ENCODE results near the gene STARD10.

STARD10 gene

DNA sequence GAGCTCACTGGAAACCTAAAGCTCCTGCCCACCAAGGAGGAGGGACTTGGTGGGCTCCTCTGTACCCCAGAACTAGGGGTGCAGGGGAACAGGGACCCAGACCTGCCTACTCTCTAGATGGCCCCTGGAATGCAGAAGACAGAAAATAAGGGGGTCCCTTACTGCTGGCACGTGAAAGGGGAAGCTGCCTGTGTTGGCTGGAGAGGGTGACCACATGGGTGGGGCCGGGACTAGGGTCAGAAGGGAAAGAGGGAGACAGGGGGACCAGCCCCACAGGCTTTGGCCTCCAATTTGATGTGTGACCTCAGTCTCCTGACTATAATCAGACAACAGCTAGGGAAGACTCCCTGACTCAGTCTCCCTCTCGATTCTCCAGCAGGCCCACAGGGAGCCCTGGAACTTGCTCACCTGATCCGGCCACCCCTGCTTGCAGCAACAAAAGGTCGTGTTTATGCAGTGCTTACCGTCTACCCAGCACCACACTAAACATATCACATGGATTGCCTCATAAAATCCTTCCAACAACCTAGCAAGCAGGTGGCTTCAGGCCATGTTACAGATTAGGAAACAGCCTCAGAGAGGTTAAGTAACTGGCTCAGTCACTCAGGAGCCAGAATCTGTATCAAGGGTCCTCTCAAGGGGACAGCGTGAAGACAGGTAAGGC is 51.9 kb downstream of the STARD10 start:
- DNase-seq, result no peak

DNA sequence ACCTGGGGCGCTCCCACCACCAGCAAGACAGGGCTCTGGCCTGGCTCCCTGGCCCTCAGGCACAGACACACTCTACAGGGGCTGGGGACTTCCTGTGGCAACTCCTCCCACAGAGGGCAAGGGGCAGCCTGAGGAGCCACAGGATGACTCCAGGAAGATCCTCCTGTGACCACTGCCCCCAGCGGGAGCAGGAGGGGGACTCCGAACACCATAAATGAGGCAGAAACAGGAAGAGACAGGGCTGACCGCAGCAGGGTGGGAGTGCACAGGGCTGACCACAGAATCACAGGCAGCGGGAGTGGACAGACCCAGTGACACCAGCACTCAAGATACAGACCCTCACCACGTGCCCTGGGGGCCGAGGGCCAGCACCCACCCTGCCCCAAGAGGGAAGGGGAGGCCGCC is 52.4 kb downstream of the STARD10 start:
- DNase-seq, result peak in 1 of 2 donors; percentile 44

DNA sequence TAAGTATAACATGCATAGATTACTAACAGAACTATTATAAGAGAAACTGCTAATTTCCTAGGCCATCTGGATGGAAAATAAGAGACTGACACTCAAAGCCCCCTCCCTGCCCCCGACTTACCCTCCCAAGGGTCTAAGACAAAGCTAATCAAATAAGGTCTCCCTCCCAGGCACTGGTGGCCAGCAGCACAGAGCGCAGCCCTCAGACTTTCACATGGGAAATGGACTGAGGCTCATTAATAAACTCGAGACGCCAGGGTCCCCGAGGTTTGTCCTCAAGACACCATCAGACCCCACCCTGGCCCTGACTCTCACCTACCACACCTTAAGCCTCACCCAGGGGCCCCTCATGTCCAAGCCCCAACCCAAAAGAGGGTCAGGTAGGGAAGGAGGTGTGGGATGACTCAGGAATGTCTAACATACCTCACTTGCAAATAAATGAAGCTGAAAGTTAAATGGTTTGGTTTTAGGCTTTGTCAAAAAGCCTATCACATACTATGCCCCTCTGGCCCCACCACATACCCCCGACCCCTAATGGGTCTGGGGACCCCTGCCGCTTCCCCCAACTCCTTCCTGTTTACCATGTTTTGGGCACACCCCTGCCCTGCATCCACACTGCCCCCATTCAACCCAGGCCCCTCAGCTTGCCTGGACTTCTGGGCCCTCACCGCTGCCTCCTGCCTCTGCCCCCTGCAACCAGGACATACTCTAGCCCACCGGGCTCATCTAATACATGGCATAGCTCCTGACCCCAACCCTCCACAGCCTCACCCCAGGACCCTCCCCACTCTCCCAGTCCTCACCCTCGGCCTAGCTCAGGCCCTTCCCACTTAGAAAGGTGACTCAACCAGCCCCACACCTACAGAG is 53.1 kb downstream of the STARD10 start:
- no peak for DNase-seq

DNA sequence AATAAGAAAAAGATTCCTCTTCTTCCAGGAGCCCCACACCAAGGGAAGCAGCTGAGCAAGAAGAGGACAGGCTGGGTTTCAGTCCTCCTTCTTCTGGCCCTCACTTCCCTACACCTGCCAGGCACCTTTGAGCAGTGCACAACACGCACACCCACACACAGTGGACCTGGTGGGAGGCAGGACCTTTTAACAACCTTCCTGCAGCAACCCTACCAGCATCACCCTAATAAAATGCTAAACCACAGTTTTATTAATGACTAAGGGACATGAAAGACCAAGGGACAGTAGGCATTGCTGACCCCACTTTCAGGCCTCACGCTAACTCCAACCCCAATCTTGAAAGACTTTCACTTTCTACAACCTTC is 53.8 kb downstream of the STARD10 start:
- no peak for DNase-seq

DNA sequence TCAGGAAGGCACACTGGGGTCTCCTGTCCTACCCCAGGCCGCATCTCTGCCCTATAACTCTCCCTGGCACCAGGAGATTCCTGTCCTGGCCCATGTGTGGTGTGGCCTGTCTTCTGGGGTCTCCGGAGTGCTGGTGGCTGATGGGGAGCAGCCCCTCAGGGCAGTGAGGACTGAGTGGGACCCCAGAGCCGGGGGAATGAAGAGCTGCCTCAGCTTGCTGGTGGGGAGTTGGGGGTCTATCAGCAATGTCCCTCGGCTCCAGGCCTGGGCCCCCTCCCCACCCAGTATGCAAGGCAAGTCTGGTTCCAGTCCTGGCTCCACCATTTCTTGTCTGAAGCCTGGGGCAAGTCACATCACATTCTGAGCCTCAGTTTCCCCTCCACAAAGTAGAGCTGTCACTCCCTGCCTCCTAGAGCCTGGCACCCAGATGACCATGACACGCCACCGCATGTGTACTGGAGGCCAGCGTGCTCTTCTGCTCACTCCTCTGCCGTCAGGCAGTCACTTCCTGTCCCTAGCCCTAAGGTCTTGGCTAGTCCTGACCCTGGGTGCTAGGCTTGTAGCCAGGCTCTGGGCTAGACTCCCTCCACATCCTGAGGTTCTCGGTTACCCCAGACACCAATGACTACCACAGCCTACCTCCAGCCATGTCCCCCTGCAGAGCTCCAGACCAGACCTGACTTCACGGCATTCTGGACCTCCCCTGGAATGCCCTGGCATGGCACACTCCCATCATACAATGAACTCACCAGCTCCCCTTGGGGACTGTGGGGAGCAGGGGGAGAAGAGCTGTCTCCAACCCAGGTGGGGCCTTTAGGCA is 54.4 kb downstream of the STARD10 start:
- DNase-seq, result no peak

DNA sequence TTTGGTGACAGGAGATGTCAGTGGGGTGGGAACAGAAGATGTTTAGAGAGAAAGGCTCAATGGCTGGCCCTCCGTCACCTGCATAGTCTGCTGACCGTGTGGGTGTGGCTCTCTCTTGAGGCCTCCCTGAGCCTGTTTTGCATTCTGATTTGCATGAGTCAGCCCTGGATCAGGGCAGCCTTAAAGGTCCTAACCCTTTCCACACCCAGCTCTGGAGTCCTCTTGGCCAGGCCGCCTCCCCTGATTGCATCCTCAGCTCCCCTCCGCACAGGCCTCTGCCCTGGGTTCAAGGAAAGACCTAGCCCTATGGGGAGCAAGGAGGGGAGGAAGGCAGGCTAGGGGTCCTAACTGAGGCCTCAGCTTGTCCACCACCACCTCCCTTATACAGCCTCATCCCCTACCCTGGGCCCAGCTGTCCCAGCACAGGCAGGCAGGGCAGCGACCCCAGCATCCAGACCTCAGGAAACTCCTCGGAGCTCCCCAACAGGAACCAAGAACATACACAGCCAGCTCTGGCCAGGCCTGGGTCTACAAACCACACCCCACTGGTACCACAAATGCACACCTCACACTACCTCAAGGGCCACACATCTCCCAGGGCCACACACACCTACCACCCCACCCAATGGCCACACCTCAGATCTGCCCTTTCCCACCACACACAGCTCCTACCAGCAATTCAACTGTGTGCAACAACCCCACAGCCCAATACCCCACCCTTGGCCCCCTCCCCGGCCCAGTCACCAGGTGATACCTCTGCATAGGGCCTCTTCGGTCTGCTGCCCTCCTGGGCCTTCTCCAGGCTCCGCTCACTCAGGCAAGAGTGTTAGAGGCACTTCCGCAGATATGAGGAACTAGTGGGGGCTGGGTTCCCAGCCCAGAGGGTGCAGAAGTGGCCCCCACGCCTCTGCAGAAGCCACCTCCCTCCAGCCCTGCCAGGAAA is 55.4 kb downstream of the STARD10 start:
- peak in 1 of 2 donors; percentile 66 for DNase-seq

DNA sequence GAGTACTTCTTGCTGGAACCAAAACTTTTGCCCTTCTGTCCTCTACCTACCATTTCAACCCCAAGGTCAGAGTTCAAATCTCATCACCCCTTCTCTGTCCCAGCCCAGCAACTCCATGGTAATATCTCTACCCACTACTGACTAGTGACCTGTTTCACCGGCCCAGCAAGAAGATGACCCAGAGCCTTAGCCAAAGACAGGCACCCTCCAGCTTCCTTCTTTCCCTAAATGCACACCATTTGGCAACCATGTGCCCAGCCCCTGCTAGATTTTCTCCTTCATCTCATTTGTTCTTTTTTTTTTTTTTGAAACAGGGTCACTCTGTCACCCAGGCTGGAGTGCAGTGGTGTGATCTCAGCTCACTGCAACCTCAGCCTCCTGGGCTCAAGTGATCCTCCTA is 56.5 kb downstream of the STARD10 start:
- DNase-seq, result no peak

DNA sequence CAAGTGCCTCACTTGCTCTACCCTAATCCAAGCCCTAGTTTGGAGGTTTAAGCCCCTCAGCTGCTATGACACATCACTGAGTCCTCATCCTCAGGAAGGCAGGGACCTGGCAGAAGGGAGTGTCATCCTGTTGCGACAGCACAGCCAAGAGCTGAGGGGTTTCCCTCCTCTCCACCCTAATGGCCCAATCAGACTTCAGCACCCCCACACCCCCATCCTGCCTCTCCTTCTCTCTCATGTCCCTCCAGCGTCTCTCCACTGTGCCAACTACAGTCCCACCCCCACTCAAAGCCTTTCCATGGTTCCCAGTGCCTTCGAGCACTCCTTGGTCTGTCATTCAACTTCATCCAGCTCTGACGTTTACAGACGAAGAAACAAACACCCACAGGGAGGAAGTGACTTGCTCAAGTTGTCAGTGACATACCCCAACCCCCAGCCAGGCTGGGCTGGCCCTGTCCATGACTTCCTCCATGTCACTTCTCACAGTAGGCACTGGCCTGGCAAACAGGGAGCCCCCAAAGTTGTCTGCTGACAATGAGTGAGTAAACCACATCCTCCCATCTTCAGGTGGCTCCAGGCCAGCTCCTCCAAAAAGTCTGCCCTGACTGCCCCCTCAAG is 57.3 kb downstream of the STARD10 start:
- peak; percentile 78 to 82 for DNase-seq

DNA sequence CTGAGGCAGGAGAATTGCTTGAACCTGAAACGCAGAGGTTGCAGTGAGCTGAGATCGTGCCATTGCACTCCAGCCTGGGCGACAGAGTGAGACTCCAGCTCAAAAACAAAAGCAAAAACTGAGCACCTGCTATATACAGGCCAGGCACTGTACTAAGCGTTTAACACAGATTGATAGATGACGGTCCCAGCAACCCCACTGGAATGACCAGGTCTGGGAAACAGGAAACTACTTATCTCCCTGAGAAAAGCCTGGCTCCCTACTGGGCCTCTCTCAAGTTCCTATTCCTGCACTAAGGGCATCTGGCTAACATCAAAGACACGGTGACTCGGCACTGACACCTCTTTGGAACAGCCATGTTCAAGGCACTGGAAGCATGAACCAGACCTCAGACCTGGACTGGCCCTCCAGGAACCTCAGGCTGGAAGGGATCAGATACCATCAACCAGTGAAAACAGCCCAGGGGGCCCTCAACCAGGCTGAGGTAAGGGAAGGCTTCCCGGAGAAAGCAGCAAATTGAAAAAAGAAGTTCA is 58.3 kb downstream of the STARD10 start:
- DNase-seq, result no peak

DNA sequence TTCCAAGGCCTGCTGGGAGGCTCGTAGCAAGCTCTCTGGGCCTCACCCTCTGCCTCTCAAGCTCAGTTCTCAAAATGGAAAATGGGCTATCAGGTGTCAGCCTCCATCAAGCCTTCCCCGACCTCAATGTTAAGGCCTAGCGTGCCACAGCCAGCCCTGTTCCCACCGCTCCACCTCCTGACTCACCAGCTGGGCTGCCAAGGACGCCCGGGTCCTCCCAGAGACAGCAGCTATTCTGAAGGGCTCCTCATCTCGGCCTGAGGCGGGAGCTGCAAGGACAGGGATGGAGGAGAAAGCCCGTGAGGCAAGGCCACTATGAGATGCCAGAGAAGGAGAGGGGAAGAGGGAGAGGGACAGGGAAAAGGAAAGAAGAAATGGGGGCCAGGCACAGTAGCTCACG is 61.5 kb downstream of the STARD10 start:
- DNase-seq, result no peak

DNA sequence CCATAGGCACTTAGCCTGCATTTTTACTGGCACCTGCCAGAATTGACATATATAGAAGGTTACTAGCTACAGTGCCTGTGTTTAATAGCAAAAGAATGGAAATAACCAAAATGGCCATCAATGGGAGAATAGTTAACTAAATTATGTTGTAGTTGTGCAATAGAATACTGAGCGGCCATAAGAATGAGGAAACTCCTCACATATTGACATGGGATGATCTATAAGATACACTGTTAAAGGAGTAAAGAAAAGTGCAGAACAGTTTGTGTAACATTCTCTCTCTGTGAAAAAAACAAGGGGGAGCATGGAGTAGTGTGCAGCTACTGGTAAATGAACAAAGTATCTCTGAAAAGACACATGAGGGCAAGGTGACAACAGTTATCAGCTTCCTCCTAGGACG is 63.1 kb downstream of the STARD10 start:
- DNase-seq, result no peak

DNA sequence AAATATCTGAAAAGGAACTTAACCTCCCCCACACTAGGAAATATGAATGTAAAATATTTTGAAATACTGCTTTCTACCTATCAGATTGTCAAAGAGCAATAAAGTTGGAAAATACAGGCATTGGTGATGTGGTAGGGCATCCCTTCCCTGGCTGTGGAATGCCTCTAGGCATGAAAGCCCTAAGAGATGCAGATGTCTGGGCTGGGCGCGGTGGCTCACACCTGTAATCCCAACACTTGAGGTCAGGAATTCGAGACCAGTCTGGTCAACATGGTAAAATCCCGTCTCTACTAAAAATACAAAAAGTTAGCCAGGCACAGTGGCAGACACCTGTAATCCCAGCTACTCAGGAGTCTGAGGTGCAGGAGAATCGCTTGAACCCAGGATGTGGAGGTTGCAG is 63.6 kb downstream of the STARD10 start:
- no peak for DNase-seq

DNA sequence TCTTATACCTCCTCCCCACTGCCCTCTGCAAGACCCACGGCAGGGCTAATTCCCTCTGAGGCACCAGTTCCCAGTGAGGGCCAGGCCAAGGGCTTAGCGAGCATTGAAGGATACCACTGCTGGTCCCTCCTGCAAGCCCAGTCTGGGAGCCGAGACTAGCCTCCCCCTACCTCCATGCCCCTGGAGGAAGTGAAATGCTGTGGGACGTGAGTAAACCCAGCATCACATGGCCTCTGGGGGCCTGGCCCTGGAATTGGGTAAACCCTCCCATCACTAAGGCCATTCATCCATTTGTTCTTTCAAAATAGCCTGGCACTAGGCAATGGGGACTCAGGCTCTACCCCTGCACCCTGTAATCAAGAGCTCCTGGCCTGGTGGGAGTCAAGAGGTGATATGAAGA is 66.3 kb downstream of the STARD10 start:
- DNase-seq, result no peak

DNA sequence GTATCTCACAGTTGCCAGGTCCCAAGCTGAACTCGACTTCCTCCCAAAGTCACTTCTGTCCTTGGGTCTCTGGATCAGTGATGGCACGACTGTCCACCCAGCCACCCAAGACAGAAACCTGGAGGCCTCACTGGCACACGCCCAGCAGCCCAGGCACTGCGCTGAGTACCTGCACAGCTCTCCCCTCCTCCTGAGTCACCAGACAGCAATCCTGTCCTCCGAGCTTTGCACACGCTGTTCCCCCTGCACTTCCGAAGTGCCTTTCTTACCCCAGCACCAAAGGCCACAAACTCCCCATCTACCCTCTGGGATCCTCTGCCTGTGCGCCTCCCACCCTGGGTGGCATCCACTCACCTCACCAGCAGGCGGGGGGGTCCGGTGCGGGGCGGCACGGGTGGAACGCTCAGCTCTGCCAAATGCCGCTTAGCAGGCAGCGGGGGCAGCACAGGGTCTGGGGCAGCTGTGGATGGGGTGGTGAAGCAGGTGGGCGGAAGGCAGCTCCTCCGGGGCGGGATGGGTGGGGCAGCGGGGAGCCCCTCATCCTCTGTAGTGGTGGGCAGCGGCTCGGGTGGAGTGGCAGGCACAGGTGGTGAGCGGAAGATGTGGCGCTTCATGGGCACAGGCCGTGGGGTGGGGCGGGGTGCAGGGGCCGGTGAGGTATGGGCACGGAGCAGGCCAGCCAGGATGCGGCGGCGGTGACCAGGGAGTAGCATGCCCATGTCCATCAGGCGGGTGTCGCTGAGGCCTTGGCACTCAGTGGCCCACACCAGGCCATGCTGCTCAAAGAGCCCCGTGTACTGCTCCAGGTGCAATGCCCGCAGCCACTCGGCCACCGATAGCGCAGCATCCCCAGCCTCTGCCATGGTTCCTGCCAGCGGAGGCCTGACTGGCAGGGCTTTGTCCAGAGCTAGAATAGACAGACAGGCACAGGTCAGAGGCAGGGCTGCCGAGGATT is 67.3 kb downstream of the STARD10 start:
- no peak for DNase-seq

DNA sequence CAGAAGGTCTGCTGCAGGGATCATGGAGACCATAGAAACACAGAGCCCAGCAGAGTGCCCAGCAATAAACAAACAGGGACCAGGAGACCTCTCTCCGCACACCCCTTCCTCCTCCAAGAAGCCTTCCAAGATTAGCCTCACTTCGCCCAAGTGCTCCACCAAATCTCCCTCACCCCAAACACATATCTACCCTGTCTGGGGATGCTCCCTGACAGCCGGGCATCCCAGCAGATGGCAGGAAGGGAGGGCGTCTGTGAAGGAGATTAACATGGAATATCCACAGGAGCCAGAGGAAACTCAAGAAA is 68.2 kb downstream of the STARD10 start:
- no peak for DNase-seq

DNA sequence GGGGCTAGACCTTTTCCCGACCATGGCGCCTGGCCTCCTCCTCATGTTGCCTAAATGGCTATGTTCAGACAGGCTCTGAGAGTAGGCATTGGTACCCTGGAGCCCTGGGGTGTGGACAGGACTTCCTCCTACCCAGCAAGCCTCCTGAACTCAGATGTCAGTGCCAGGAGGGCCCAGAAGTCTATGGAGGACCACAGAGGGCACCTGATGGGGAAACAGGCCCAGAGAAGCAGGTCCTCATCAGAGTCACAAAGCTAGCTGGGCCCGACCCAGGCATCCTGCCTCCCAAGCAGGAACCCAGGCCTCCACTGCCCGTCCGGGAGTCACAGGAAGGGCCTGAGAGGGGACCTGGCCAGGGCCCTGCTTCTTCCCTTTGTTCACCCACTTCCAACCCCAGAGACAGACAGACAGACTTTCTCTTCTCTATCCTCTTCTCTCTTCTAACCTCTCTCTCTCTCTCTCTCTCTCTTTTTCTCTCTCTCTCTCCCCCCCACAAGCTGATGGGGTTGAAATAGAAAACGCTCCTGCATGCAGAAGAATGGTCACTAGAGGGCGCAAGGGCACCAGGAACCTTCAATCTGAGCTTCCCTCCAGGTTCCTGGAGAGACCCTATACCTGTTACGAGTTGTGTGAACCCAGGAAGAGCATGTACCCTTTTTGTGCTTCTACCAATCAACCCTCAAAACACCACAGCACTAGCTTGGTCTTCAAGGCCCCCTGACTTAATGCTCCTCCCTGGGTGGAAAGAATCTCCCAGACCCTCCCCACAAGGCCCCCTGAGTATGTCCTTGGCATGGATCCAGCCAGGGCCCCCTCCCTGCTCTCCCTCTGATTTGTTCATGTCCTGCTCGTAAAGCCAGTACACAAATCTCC is 68.8 kb downstream of the STARD10 start:
- peak; percentile 86 to 91 for DNase-seq

DNA sequence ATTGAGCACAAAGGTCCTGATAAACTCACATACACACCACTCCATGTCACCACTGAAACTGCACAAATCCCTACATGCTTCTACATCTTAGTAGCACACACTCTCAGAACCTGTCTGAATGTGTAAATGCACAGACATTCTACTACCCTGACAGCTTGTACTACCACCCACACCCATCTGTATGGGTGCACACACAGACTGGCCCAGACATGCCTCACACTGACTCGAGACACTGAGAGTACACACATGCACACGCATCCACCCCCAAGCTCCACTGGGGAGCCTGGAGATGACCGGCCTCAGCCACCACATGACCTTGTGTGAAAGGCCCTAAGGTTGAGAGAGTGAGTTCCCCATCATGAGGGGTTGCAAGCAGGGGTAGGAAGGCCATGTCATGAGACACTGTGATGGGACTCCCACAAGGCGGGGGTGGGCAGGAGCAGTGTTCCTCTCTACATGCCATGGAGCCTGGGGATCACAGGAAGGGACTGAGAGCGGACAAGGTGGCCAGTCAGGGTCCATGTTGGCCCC is 69.8 kb downstream of the STARD10 start:
- DNase-seq, result no peak

DNA sequence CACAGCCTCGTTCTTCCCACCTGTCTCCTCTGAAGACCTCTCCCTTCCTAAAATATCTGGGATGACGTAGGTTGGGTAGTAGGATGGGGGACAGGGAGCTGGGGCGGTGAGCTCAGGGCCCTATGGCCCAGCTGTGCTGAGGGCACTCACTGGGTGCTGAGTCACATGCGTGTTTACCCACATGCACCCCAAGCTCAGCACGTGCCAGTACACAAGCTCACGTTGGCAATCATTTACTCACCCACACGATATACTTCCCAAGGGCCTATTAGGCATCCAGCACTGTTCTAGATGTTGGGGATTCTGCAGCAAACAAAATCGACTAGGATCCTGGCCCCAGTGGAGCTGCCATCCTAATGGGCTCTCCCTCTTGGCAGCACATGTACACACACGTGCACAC is 70.3 kb downstream of the STARD10 start:
- DNase-seq, result no peak

DNA sequence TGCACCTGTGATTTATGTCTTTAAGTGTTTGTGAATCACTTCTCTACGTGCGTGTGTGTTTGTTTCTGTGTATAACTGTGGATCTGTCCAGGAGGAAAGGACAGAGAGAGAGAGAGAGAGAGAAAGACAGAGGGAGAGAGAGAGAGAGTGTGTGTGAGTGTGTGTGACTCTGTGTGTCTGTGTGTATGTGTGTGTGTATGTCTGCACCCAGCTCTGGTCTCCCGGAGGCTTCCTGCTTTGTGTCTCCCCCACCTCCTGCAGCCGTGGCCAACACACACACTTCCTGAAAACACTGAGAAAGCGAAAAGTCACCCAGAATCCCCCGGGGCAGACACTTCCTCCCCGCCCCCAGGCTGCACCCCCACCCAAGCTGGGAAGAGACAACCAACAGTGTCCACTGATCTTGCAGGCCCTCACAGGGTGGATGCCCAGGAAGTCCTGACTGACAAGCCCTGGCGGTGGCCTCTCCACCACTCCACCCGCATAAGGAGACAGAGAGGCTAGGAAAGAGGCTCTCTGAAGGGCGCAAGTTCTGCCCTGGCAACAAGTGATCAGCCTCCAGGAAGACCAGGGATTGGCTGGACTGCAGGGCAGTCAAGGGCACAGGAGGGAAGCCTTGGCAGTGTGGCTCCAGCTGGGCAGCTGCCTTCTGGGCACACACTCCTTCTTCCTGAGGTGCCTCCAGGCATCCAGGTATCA is 71.6 kb downstream of the STARD10 start:
- DNase-seq, result peak; percentile 89 to 90
